CD4-positive, alpha-beta T cell (primary cell): ENCODE data around the gene HOXB8. TPM values are rescaled to one million over a fixed set of nuclear protein-coding genes. Genes with fewer than 3 reads are reported as not detected.

Source experiments
- ATAC-seq: fragments of 200-7000 bp; cut with Tn5 transposase; one replicate; pipeline ENCODE4 v1.10.0; 2022; ENCODE audit warnings: mild to moderate bottlenecking; ENCODE audit not compliant: poor library complexity
- CTCF ChIA-PET: fragments of 350-600 bp; sonication (Branson Sonifier 250); formaldehyde crosslinking; loops from one replicate; lab custom pipeline; 2021; ENCODE audit warnings: antibody characterized with exemption, inconsistent platforms; lab: Charles Lee
- POLR2A ChIA-PET: fragments of 350-600 bp; sonication (Branson Sonifier 250); formaldehyde crosslinking; loops from one replicate; lab custom pipeline; 2021; ENCODE audit warnings: antibody characterized with exemption, inconsistent platforms; lab: Charles Lee
- DNase-seq, 14 experiments: peaks; one replicate each; pipeline ENCODE4 v3.0.0-alpha.2; 2013 to 2020; ENCODE audit warnings: mixed read lengths in 2 of 14
- H3K27ac ChIP-seq, 2 donors: one replicate each; pipeline versions ENCODE4 v1.5.1 to v1.7.0; 2013; ENCODE audit warnings: low read length in 2 of 2, low read depth in 1 of 2, mild to moderate bottlenecking in 1 of 2
- H3K27me3 ChIP-seq, 2 experiments: 1 replicate in 1 of 2; 2 replicates in 1 of 2; pipeline versions ENCODE4 v1.6.1 to v1.7.0; 2013; ENCODE audit warnings: low read length in 2 of 2, control low read depth in 1 of 2, mild to moderate bottlenecking in 1 of 2, moderate library complexity in 1 of 2; ENCODE audit not compliant: insufficient read depth in 2 of 2, control insufficient read depth in 1 of 2
- H3K36me3 ChIP-seq: one replicate; pipeline ENCODE4 v1.6.1; 2013; ENCODE audit warnings: low read length, control low read depth; ENCODE audit not compliant: insufficient read depth
- H3K4me1 ChIP-seq: one replicate; pipeline ENCODE4 v1.6.1; 2013; ENCODE audit warnings: low read length, control low read depth; ENCODE audit not compliant: insufficient read depth
- H3K4me3 ChIP-seq: one replicate; pipeline ENCODE4 v1.5.1; 2013; ENCODE audit warnings: mild to moderate bottlenecking, low read length, moderate library complexity
- H3K9me3 ChIP-seq, 2 experiments: 1 replicate in 1 of 2; 2 replicates in 1 of 2; pipeline versions ENCODE4 v1.6.1 to v1.7.0; 2013; ENCODE audit warnings: low read length in 2 of 2, mild to moderate bottlenecking in 2 of 2, control low read depth in 1 of 2, moderate library complexity in 1 of 2; ENCODE audit not compliant: control insufficient read depth in 1 of 2, insufficient read depth in 1 of 2
- H3K27ac Mint-ChIP-seq: one replicate; pipeline ENCODE4 v1.8.0; 2020; ENCODE audit warnings: mixed read lengths
- H3K27me3 Mint-ChIP-seq: one replicate; pipeline ENCODE4 v1.8.0; 2021; ENCODE audit warnings: mixed read lengths
- H3K36me3 Mint-ChIP-seq: one replicate; pipeline ENCODE4 v1.8.0; 2021; ENCODE audit warnings: low read depth, mixed read lengths
- H3K4me1 Mint-ChIP-seq: one replicate; pipeline ENCODE4 v1.8.0; 2021; ENCODE audit warnings: low read depth, mixed read lengths
- H3K4me3 Mint-ChIP-seq: one replicate; pipeline ENCODE4 v1.8.0; 2020; ENCODE audit warnings: mild to moderate bottlenecking, mixed read lengths
- H3K9me3 Mint-ChIP-seq: one replicate; pipeline ENCODE4 v1.8.0; 2020; ENCODE audit warnings: mixed read lengths
- intact Hi-C, 2 experiments: fragments of 100-400 bp; cut with DNase I in 1 of 2; cut with micrococcal nuclease in 1 of 2; formaldehyde crosslinking; loops; one replicate each; pipeline versions ENCODE4 v1.15.1 to v1.9.0; 2023 to 2025; cut with DNase I, micrococcal nuclease
- total RNA-seq, 174 experiments: library from RNA in 2 of 174; stranded (reverse) in 2 of 174; gene quantifications; one replicate each; pipeline ENCODE4 v1.2.3 and lab custom pipeline; 2021 to 2026
- TF ChIP-seq, protein P1 (sequence below): fragments of 200-600 bp; IDR thresholded peaks from one replicate; pipeline ENCODE4 v1.8.0; 2022; ENCODE audit warnings: antibody characterized with exemption, mild to moderate bottlenecking

Gene HOXB8
- total RNA-seq, 2 experiments from 2014 or later = not detected

DNA sequence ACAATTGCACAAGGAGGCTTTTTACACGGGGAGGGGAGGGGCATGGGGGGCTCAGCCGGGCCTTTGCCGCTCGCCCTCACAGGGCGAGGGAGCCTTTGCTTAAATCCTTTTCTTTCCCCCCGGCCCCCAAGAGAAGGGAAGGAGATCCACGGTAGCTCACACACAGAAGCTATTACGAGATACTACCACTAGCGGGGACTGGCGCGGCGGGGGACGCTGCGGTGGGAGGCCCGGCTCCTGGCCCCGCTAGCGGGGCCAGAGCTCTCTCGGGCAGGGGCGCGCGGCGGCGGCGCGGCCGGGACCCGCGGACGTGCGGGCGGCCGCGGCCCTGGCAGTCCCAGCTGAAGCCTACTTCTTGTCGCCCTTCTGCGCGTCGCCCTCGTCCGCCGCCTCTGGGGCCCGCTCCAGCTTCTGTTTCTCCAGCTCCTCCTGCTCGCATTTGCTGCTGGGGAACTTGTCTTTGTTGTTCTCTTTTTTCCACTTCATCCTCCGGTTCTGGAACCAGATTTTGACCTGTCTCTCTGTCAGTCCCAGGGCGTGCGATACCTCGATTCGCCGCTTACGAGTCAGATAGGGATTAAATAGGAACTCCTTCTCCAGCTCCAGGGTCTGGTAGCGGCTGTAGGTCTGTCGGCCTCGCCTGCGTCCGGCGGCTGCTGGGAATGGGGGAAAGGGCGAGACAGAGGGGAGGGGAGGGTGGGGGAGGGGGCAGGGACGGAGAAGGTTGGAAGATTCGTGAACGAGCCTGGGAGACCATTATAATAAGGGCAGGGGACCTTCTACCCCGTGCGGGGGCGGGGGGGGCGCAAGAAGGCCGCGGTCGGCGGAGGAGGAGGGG lies 2.0 kb downstream of the HOXB8 start:
- peaks cover 0 to 19% of the 10 kb centered on the region in 2 experiments for H3K9me3 ChIP-seq
- ChIA-PET CTCF (interaction anchor here (0.6 to 2.7 kb wide), 12 partner anchors 9 to 601 kb away, joined by 3 to 19 read pairs (median 3); partner anchors contain the start of genes HOXB5 and HOXB9), POLR2A (interaction anchor here (0.8 to 1.2 kb wide), 3 partner anchors 172 to 505 kb away, joined by 3 to 4 read pairs (median 3); partner anchors contain the start of gene SNX11)
- peaks cover 88 to 92% of the 10 kb centered on the region in 2 experiments for H3K27me3 ChIP-seq
- peak in 6 of 14 experiments; percentile 34 to 76 (median 58) for DNase-seq
- intact Hi-C loops = loop anchor here in 1 of 2 experiments (5.0 to 10.0 kb wide), 2 partner anchors 276 to 768 kb away; partner anchors contain the start of gene SCRN2
- TF ChIP-seq, protein P1, sequence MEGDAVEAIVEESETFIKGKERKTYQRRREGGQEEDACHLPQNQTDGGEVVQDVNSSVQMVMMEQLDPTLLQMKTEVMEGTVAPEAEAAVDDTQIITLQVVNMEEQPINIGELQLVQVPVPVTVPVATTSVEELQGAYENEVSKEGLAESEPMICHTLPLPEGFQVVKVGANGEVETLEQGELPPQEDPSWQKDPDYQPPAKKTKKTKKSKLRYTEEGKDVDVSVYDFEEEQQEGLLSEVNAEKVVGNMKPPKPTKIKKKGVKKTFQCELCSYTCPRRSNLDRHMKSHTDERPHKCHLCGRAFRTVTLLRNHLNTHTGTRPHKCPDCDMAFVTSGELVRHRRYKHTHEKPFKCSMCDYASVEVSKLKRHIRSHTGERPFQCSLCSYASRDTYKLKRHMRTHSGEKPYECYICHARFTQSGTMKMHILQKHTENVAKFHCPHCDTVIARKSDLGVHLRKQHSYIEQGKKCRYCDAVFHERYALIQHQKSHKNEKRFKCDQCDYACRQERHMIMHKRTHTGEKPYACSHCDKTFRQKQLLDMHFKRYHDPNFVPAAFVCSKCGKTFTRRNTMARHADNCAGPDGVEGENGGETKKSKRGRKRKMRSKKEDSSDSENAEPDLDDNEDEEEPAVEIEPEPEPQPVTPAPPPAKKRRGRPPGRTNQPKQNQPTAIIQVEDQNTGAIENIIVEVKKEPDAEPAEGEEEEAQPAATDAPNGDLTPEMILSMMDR = no peak
- H3K27ac ChIP-seq = no peak overlapping the region
- no peaks in the 10 kb centered on the region for H3K36me3 Mint-ChIP-seq
- peak overlapping the region; percentile 71 for H3K4me3 ChIP-seq
- peak; percentile 77 for ATAC-seq
- H3K27ac Mint-ChIP-seq = peak overlapping the region; percentile 12
- peaks cover 93% of the 10 kb centered on the region for H3K27me3 Mint-ChIP-seq
- peaks cover 63% of the 10 kb centered on the region for H3K4me1 Mint-ChIP-seq
- peaks cover 64% of the 10 kb centered on the region for H3K4me1 ChIP-seq
- H3K36me3 ChIP-seq = no peaks in the 10 kb centered on the region
- peak overlapping the region; percentile 87 for H3K4me3 Mint-ChIP-seq
- H3K9me3 Mint-ChIP-seq = no peaks in the 10 kb centered on the region

DNA sequence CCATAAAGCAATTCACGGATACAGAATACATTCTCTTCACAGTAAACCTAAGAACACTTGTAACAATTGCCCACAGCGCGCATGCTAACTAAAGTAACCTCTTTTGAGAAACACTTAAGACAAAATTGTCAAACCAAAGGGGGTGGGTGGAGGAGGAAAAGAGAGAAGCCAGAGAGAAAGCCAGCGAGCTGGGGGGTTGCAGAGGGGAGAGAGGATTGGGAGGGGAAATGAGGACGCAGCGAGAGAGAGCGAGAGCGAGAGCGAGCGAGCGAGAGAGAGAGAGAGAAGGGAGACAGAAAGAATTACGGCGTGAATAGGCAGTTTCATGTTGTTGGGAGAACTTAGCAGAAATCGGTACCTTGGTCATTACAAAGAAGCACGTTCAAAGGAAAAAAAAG lies 2.6 kb downstream of the HOXB8 start:
- Histone ChIP-seq H3K9me3 (peaks cover 0 to 13% of the 10 kb centered on the region in 2 experiments), H3K27ac (no peak overlapping the region), H3K4me3 (peak overlapping the region; percentile 71), H3K4me1 (peaks cover 57% of the 10 kb centered on the region), H3K27me3 (peaks cover 82 to 86% of the 10 kb centered on the region in 2 experiments), H3K36me3 (no peaks in the 10 kb centered on the region)
- no peak for DNase-seq
- intact Hi-C loops = loop anchor here in 1 of 2 experiments (5.0 to 10.0 kb wide), 2 partner anchors 275 to 768 kb away; partner anchors contain the start of gene SCRN2
- peak; percentile 11 for ATAC-seq
- TF ChIP-seq, protein P1 = no peak
- Mint-ChIP-seq H3K9me3 (no peaks in the 10 kb centered on the region), H3K27ac (peak overlapping the region; percentile 12), H3K27me3 (peaks cover 92% of the 10 kb centered on the region), H3K4me1 (peaks cover 61% of the 10 kb centered on the region), H3K36me3 (no peaks in the 10 kb centered on the region), H3K4me3 (peak overlapping the region; percentile 87)
- ChIA-PET CTCF (interaction anchor here (0.6 to 2.7 kb wide), 11 partner anchors 8 to 600 kb away, joined by 3 to 19 read pairs (median 3); partner anchors contain the start of genes HOXB5 and HOXB9), POLR2A (interaction anchor here (0.9 to 1.2 kb wide), 2 partner anchors 171 to 505 kb away, joined by 3 to 4 read pairs; partner anchors contain the start of gene SNX11)

DNA sequence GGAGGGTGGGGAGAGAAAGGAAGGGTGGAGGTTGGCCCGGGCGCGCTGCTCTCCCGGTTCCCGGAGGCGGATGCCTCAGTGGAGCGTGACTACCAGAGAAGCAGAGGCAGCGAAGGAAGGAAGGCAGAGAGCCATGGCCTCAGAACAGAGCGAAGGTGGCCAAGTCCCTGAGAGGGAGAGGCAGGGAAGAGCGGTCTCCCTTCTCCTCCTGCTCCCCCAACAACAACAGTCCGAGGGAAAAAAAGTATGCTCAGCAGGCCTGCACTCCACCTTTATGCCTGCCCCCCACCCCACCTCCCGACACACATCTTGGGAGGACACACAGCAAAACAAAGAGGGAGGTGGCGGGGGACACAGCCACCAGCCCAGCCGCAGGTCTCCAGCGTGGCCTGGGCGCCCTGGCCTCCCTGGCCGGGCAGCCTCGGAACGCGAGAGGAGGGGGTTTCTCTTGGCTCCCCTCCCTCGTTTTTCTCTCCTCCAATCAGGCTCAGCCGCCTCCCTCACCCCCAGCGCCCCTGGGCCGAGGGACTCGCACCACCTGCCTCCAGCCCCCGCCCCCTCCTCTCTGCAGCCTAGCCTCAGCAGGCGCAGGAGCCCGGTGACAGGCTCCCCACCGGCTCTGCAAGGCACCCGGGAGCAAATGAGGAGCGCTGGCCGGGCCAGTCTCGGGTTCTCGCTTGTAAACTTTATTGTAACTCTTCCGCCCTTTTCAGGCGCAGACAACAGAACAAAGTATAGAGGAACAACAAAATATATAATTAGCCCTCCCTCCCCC lies 3.2 kb downstream of the HOXB8 start:
- POLR2A ChIA-PET = no interaction called here
- intact Hi-C loops = loop anchor here in 1 of 2 experiments (5.0 to 10.0 kb wide), 2 partner anchors 275 to 767 kb away; partner anchors contain the start of gene SCRN2
- no peak for ATAC-seq
- Histone ChIP-seq H3K27me3 (peaks cover 76 to 85% of the 10 kb centered on the region in 2 experiments), H3K9me3 (peaks cover 0 to 13% of the 10 kb centered on the region in 2 experiments), H3K4me3 (peak overlapping the region; percentile 71), H3K36me3 (no peaks in the 10 kb centered on the region), H3K27ac (no peak overlapping the region), H3K4me1 (peaks cover 57% of the 10 kb centered on the region)
- TF ChIP-seq, protein P1 = no peak
- Mint-ChIP-seq H3K36me3 (no peaks in the 10 kb centered on the region), H3K27ac (no peak overlapping the region), H3K4me1 (peaks cover 55% of the 10 kb centered on the region), H3K4me3 (peak overlapping the region; percentile 89), H3K9me3 (no peaks in the 10 kb centered on the region), H3K27me3 (peaks cover 92% of the 10 kb centered on the region)
- peak in 2 of 14 experiments; percentile 30 to 42 for DNase-seq
- CTCF ChIA-PET = interaction anchor here (1.1 kb wide), 2 partner anchors 23 to 600 kb away, joined by 3 read pairs; no protein-coding TSS in a partner anchor
